ENCODE measurements around the gene FCSK.

DNA sequence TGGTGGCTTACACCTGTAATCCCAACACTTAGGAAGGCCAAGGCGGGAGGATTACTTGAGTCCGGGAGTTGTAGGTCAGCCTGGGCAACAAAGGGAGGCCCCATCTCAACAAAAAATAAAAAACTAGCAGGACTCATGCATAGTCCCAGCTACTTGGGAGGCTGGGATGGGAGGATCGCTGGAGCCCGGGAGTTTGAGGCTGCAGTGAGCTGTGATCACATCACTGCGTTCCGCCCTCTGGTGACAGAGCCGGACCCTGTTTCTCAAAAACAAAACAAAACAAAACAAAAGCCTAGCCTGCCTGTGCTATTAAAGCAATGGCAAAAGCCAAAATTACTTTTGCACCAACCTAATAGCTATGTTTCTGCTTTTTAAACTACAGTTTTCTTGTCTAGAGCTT lies 1.5 kb downstream of the FCSK start:
- no peak for TF ChIP-seq POLR2A (IDR thresholded peaks at IDR 0.05)
- TF ChIP-seq, protein P1, sequence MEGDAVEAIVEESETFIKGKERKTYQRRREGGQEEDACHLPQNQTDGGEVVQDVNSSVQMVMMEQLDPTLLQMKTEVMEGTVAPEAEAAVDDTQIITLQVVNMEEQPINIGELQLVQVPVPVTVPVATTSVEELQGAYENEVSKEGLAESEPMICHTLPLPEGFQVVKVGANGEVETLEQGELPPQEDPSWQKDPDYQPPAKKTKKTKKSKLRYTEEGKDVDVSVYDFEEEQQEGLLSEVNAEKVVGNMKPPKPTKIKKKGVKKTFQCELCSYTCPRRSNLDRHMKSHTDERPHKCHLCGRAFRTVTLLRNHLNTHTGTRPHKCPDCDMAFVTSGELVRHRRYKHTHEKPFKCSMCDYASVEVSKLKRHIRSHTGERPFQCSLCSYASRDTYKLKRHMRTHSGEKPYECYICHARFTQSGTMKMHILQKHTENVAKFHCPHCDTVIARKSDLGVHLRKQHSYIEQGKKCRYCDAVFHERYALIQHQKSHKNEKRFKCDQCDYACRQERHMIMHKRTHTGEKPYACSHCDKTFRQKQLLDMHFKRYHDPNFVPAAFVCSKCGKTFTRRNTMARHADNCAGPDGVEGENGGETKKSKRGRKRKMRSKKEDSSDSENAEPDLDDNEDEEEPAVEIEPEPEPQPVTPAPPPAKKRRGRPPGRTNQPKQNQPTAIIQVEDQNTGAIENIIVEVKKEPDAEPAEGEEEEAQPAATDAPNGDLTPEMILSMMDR (IDR thresholded peaks at IDR 0.05) = no peak

All from body of pancreas (tissue), 4 donors.